WERI-Rb-1 (cell line): ENCODE data around the gene OSCAR.

ENCODE experiments used
- DNase-seq: peaks from one replicate; pipeline ENCODE4 v3.0.0-alpha.2; 2020
- H3K27ac ChIP-seq: fragments of 250-450 bp; sonication (Bioruptor Pico); 2 replicates; pipeline ENCODE4 v1.5.1; 2020; ENCODE audit warnings: mild to moderate bottlenecking, moderate library complexity
- H3K27me3 ChIP-seq: fragments of 250-450 bp; sonication (Bioruptor Pico); 2 replicates; pipeline ENCODE4 v1.5.1; 2021; ENCODE audit warnings: mild to moderate bottlenecking, low read depth, moderate library complexity; ENCODE audit not compliant: insufficient read depth, severe bottlenecking
- H3K36me3 ChIP-seq: fragments of 250-450 bp; sonication (Bioruptor Pico); 2 replicates; pipeline ENCODE4 v1.5.1; 2020; ENCODE audit warnings: mild to moderate bottlenecking, moderate library complexity
- H3K4me3 ChIP-seq: 2 replicates; pipeline ENCODE4 v1.5.1; 2011; ENCODE audit warnings: low read depth, mild to moderate bottlenecking, control low read depth, low read length
- H3K9me3 ChIP-seq: fragments of 250-450 bp; sonication (Bioruptor Pico); 2 replicates; pipeline ENCODE4 v1.5.1; 2021; ENCODE audit warnings: mild to moderate bottlenecking, moderate library complexity; ENCODE audit not compliant: severe bottlenecking
- CTCF ChIP-seq: IDR thresholded peaks from 2 replicates; pipeline ENCODE4 v1.5.1; 2011; ENCODE audit warnings: low read depth, mild to moderate bottlenecking, control low read depth, inconsistent platforms, low read length

OSCAR gene

GRCh38 chr19:54128441-54128725, 27.8 kb upstream of the OSCAR start:
- no peak overlapping the region for H3K4me3 ChIP-seq
- H3K27ac ChIP-seq, result no peak overlapping the region
- TF ChIP-seq CTCF, result no peak
- no peaks in the 10 kb centered on the region for H3K9me3 ChIP-seq
- H3K36me3 ChIP-seq, result peaks cover 66% of the 10 kb centered on the region
- no peaks in the 10 kb centered on the region for H3K27me3 ChIP-seq
- DNase-seq, result no peak

GRCh38 chr19:54127688-54128440, 27.3 kb upstream of the OSCAR start:
- Histone ChIP-seq H3K36me3 (peaks cover 68% of the 10 kb centered on the region), H3K4me3 (no peak overlapping the region), H3K27me3 (no peaks in the 10 kb centered on the region), H3K27ac (no peak overlapping the region), H3K9me3 (no peaks in the 10 kb centered on the region)
- DNase-seq, result no peak
- TF ChIP-seq CTCF, result no peak

GRCh38 chr19:54125713-54126112, 25.1 kb upstream of the OSCAR start:
- Histone ChIP-seq H3K27ac (no peak overlapping the region), H3K9me3 (no peaks in the 10 kb centered on the region), H3K27me3 (no peaks in the 10 kb centered on the region), H3K36me3 (peaks cover 68% of the 10 kb centered on the region), H3K4me3 (no peak overlapping the region)
- TF ChIP-seq CTCF, result no peak
- DNase-seq, result no peak

- H3K4me3 ChIP-seq, result no peak overlapping the region
- H3K9me3 ChIP-seq, result no peaks in the 10 kb centered on the region
- DNase-seq, result no peak
- TF ChIP-seq CTCF, result no peak
- H3K27me3 ChIP-seq, result no peaks in the 10 kb centered on the region
- no peak overlapping the region for H3K27ac ChIP-seq
- peaks cover 71% of the 10 kb centered on the region for H3K36me3 ChIP-seq
Measured at GRCh38 chr19:54124393-54124792, 23.8 kb upstream of the OSCAR start.

GRCh38 chr19:54123682-54124081, 23.1 kb upstream of the OSCAR start:
- H3K9me3 ChIP-seq, result no peaks in the 10 kb centered on the region
- H3K36me3 ChIP-seq, result peaks cover 68% of the 10 kb centered on the region
- no peak for DNase-seq
- no peak overlapping the region for H3K4me3 ChIP-seq
- TF ChIP-seq CTCF, result no peak
- H3K27me3 ChIP-seq, result no peaks in the 10 kb centered on the region
- no peak overlapping the region for H3K27ac ChIP-seq

GRCh38 chr19:54121259-54121658, 20.7 kb upstream of the OSCAR start:
- TF ChIP-seq CTCF, result no peak
- Histone ChIP-seq H3K27ac (no peak overlapping the region), H3K36me3 (peaks cover 58% of the 10 kb centered on the region), H3K27me3 (no peaks in the 10 kb centered on the region), H3K4me3 (no peak overlapping the region), H3K9me3 (no peaks in the 10 kb centered on the region)
- DNase-seq, result no peak
